Liver (tissue), 9 donors: ENCODE measurements around the gene MAP1LC3C. TPM values are rescaled to one million over a fixed set of nuclear protein-coding genes. Genes with fewer than 3 reads are reported as not detected.

Experiments
- DNase-seq: peaks from one replicate; pipeline ENCODE4 v3.0.0-alpha.2; 2017; ENCODE audit warnings: low spot score
- H3K27ac ChIP-seq, 2 donors: one replicate each; pipeline ENCODE4 v1.7.0; 2013; ENCODE audit warnings: inconsistent platforms in 2 of 2, low read length in 2 of 2, control low read depth in 1 of 2, low read depth in 1 of 2, mild to moderate bottlenecking in 1 of 2
- H3K27me3 ChIP-seq, 4 donors: one replicate each; pipeline versions ENCODE4 v1.6.1 to v1.7.0; 2013; ENCODE audit warnings: low read length in 3 of 4, inconsistent platforms in 1 of 4, mild to moderate bottlenecking in 1 of 4, moderate library complexity in 1 of 4; ENCODE audit not compliant: control insufficient read depth in 4 of 4, insufficient read depth in 4 of 4
- H3K36me3 ChIP-seq, 4 donors: one replicate each; pipeline versions ENCODE4 v1.6.1 to v1.7.0; 2013; ENCODE audit warnings: low read length in 3 of 4, mild to moderate bottlenecking in 3 of 4, low read depth in 1 of 4, moderate library complexity in 1 of 4; ENCODE audit not compliant: control insufficient read depth in 4 of 4, insufficient read depth in 3 of 4
- H3K4me1 ChIP-seq, 4 donors: one replicate each; pipeline versions ENCODE4 v1.6.1 to v1.7.0; 2013; ENCODE audit warnings: low read length in 3 of 4, mild to moderate bottlenecking in 3 of 4, moderate library complexity in 1 of 4; ENCODE audit not compliant: control insufficient read depth in 4 of 4, insufficient read depth in 4 of 4
- H3K4me3 ChIP-seq, 3 donors: one replicate each; pipeline versions ENCODE4 v1.6.1 to v1.7.0; 2013; ENCODE audit warnings: low read length in 3 of 3, control low read depth in 1 of 3, low read depth in 1 of 3, mild to moderate bottlenecking in 1 of 3
- H3K9ac ChIP-seq, 2 donors: one replicate each; pipeline ENCODE4 v1.7.0; 2013; ENCODE audit warnings: low read length in 2 of 2, mild to moderate bottlenecking in 2 of 2, moderate library complexity in 2 of 2, control low read depth in 1 of 2, low read depth in 1 of 2
- H3K9me3 ChIP-seq, 4 donors: one replicate each; pipeline versions ENCODE4 v1.6.1 to v1.7.0; 2013; ENCODE audit warnings: low read length in 3 of 4; ENCODE audit not compliant: control insufficient read depth in 4 of 4
- ATF3 ChIP-seq: IDR thresholded peaks from 2 replicates; pipeline ENCODE4 v1.6.1; 2016; ENCODE audit warnings: antibody characterized with exemption
- CTCF ChIP-seq: fragments of 150-350 bp; IDR thresholded peaks from 2 replicates; pipeline ENCODE4 v1.5.1; 2017; ENCODE audit warnings: improper control_type of control experiment, low read depth, low read length; ENCODE audit not compliant: missing input control
- EGR1 ChIP-seq, 2 donors: IDR thresholded peaks; 2 replicates each; pipeline ENCODE4 v1.6.1; 2016 to 2018; ENCODE audit warnings: antibody characterized with exemption in 2 of 2, low read depth in 2 of 2
- FOXA1 ChIP-seq: IDR thresholded peaks from 2 replicates; pipeline ENCODE4 v1.6.1; 2016; ENCODE audit warnings: antibody characterized with exemption
- FOXA2 ChIP-seq: IDR thresholded peaks from 2 replicates; pipeline ENCODE4 v1.6.1; 2016; ENCODE audit warnings: antibody characterized with exemption
- GABPA ChIP-seq, 2 donors: IDR thresholded peaks in 1 of 2; conservative IDR thresholded peaks in 1 of 2; 2 replicates each; pipeline ENCODE4 v1.6.1; 2016; ENCODE audit warnings: antibody characterized with exemption in 2 of 2, mild to moderate bottlenecking in 1 of 2, moderate library complexity in 1 of 2
- HNF4A ChIP-seq, 2 donors: conservative IDR thresholded peaks; 2 replicates each; pipeline ENCODE4 v1.6.1; 2016; ENCODE audit warnings: antibody characterized with exemption in 2 of 2, mild to moderate bottlenecking in 2 of 2
- HNF4G ChIP-seq: IDR thresholded peaks from 2 replicates; pipeline ENCODE4 v1.6.1; 2016; ENCODE audit warnings: antibody characterized with exemption
- JUND ChIP-seq, 2 donors: IDR thresholded peaks; 2 replicates each; pipeline ENCODE4 v1.6.1; 2016; ENCODE audit warnings: antibody characterized with exemption in 2 of 2
- MAX ChIP-seq: IDR thresholded peaks from 2 replicates; pipeline ENCODE4 v1.6.1; 2016; ENCODE audit warnings: antibody characterized with exemption
- NR2F2 ChIP-seq: IDR thresholded peaks from 2 replicates; pipeline ENCODE4 v1.6.1; 2016; ENCODE audit warnings: antibody characterized with exemption
- RAD21 ChIP-seq, 2 donors: IDR thresholded peaks; 2 replicates each; pipeline ENCODE4 v1.6.1; 2016; ENCODE audit warnings: antibody characterized with exemption in 2 of 2, mild to moderate bottlenecking in 2 of 2
- REST ChIP-seq: IDR thresholded peaks from 2 replicates; pipeline ENCODE4 v1.6.1; 2016; ENCODE audit warnings: antibody characterized with exemption, mild to moderate bottlenecking
- RXRA ChIP-seq, 2 donors: IDR thresholded peaks; 2 replicates each; pipeline ENCODE4 v1.6.1; 2017 to 2018; ENCODE audit warnings: antibody characterized with exemption in 2 of 2, mild to moderate bottlenecking in 1 of 2
- SP1 ChIP-seq: IDR thresholded peaks from 2 replicates; pipeline ENCODE4 v1.6.1; 2018; ENCODE audit warnings: antibody characterized with exemption, mild to moderate bottlenecking
- TAF1 ChIP-seq: conservative IDR thresholded peaks from 2 replicates; pipeline ENCODE4 v1.6.1; 2016; ENCODE audit warnings: antibody characterized with exemption, mild to moderate bottlenecking
- YY1 ChIP-seq: IDR thresholded peaks from 2 replicates; pipeline ENCODE4 v1.6.1; 2016; ENCODE audit warnings: antibody characterized with exemption, mild to moderate bottlenecking
- ZBTB33 ChIP-seq: IDR thresholded peaks from 2 replicates; pipeline ENCODE4 v1.6.1; 2016; ENCODE audit warnings: antibody characterized with exemption
- WGBS: extraction: QIAGEN DNeasy Blood & Tissue Kit; methylation state at CpG from one replicate; pipeline ENCODE4 v1.1.7; 2013; 5-methylcytosine and 5-hydroxymethylcytosine counted together
- polyA plus RNA-seq, 2 donors: library from polyadenylated mRNA; stranded (reverse) in 1 of 2; unstranded in 1 of 2; fragments of 200-250 nt in 1 of 2; fragments of >200 nt in 1 of 2; fragmentation: Nextera tagmentation in 1 of 2; extraction: Ambion mirVana in 1 of 2; gene quantifications; one replicate each; pipeline versions ENCODE4 v1.2.1 to v1.2.3, GENCODE V29; 2013 to 2015
- total RNA-seq, 2 donors: library from RNA; depleted of rRNA; stranded (reverse); fragments of >200 nt; gene quantifications; one replicate each; pipeline ENCODE4 v1.2.3, GENCODE V29; 2014
- donor health status: healthy.
- donor health status: healthy.
- donor health status: healthy.
- donor health status: healthy.
- donor health status: healthy.

Gene MAP1LC3C
- total and polyA plus RNA-seq, 4 donors = not detected

GRCh38 chr1:241963722-241964121, 35.2 kb downstream of the MAP1LC3C start:
- Histone ChIP-seq H3K27me3 (no peaks in the 10 kb centered on the region), H3K4me3 (no peak overlapping the region), H3K36me3 (no peaks in the 10 kb centered on the region), H3K9me3 (no peaks in the 10 kb centered on the region), H3K27ac (no peak overlapping the region), H3K4me1 (no peaks in the 10 kb centered on the region), H3K9ac (no peak overlapping the region)
- TF ChIP-seq EGR1 (IDR thresholded peaks at IDR 0.05; ENCODE audit: low read depth in 2 of 2) (no peak), JUND (IDR thresholded peaks at IDR 0.05) (no peak), REST (no peak), ZBTB33 (no peak), FOXA2 (no peak), SP1 (no peak), NR2F2 (no peak), YY1 (no peak), FOXA1 (no peak), HNF4G (no peak), HNF4A (conservative IDR thresholded peaks at IDR 0.05) (no peak), ATF3 (no peak), TAF1 (no peak), RXRA (IDR thresholded peaks at IDR 0.05) (no peak)
- DNase-seq = no peak

GRCh38 chr1:241962153-241962552, 36.7 kb downstream of the MAP1LC3C start:
- TF ChIP-seq TAF1 (no peak), CTCF (no peak), YY1 (no peak), JUND (IDR thresholded peaks at IDR 0.05) (no peak), ATF3 (no peak), NR2F2 (no peak), FOXA1 (no peak), SP1 (no peak), GABPA (IDR thresholded peaks at IDR 0.05 in 1 of 2, conservative IDR thresholded peaks at IDR 0.05 in 1 of 2) (no peak), MAX (no peak), RXRA (IDR thresholded peaks at IDR 0.05) (no peak), HNF4A (conservative IDR thresholded peaks at IDR 0.05) (no peak), RAD21 (IDR thresholded peaks at IDR 0.05) (no peak), HNF4G (no peak)
- H3K27me3 ChIP-seq = no peaks in the 10 kb centered on the region
- H3K4me1 ChIP-seq = no peaks in the 10 kb centered on the region
- H3K4me3 ChIP-seq = no peak overlapping the region
- DNase-seq = no peak
- no peaks in the 10 kb centered on the region for H3K36me3 ChIP-seq
- no peaks in the 10 kb centered on the region for H3K9me3 ChIP-seq
- no peak overlapping the region for H3K27ac ChIP-seq
- no peak overlapping the region for H3K9ac ChIP-seq
- 76% methylated on average over 2 of the region's 2 CpGs for WGBS
